HCT116 (cell line): ENCODE data around the gene TENT4A.

Source experiments
- CEBPB ChIP-seq: IDR thresholded peaks from 2 replicates; pipeline ENCODE4 v1.6.1; 2012; ENCODE audit warnings: low read depth
- EZH2 ChIP-seq: fragments of 200-600 bp; sonication (generic); IDR thresholded peaks from 2 replicates; pipeline ENCODE4 v1.6.1; 2017; ENCODE audit warnings: antibody characterized with exemption, mixed run types
- POLR2A ChIP-seq: IDR thresholded peaks from 2 replicates; pipeline ENCODE4 v1.7.0; 2011; ENCODE audit warnings: borderline replicate concordance; ENCODE audit not compliant: insufficient read depth, insufficient read length; ENCODE audit errors: extremely low read depth
- YY1 ChIP-seq: IDR thresholded peaks from 2 replicates; pipeline ENCODE4 v1.6.1; 2011; ENCODE audit warnings: low read length, low read depth, moderate library complexity, mild to moderate bottlenecking; ENCODE audit not compliant: insufficient replicate concordance; ENCODE audit errors: extremely low read depth
- TF ChIP-seq, protein P1 (sequence below), 3 experiments: fragments of 200-600 bp in 1 of 3; sonication (generic) in 1 of 3; IDR thresholded peaks in 2 of 3; conservative IDR thresholded peaks in 1 of 3; 2 replicates each; pipeline ENCODE4 v1.5.1; 2012 to 2017; ENCODE audit warnings: low read depth in 2 of 3, low read length in 2 of 3, antibody characterized with exemption in 1 of 3, borderline replicate concordance in 1 of 3, control low read depth in 1 of 3, mild to moderate bottlenecking in 1 of 3, mixed read lengths in 1 of 3, mixed run types in 1 of 3, moderate library complexity in 1 of 3; ENCODE audit not compliant: insufficient read depth in 1 of 3

DNA sequence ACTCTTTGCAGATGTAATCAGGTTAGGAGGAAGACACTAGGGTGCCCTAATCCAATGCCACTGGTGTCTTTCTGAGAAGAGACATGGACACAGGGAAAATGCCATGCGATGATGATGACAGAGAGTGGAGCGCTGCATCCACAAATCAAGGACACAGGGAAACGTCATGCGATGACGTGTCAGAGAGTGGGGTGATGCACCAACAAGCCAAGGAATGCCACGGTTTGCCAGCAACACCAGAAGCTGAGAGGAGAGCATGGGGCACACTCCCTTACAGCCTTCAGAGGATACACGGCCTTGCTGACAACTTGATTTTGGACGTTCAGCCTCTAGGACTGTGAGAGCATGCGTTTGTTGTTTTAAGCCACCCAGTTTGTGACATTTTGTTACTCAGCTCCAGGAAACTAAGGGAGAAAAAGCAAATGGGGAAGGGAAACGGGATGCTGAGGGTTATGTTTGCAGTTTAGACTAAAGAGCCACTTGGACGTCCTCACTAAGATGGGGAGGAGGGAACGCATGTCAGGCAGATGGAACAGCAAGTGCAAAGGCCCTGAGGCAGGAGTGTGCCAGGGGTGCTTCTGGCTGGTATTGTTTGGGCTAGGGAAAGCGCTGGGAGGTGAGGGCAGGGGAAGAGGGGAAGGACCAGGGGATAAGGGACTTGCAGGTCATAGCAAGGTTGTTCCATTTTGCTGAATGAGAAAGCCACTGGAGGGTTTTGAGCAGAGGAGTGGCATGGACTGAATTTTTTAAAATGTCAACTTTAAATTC is 2.5 kb upstream of the TENT4A start:
- TF ChIP-seq, protein P1, sequence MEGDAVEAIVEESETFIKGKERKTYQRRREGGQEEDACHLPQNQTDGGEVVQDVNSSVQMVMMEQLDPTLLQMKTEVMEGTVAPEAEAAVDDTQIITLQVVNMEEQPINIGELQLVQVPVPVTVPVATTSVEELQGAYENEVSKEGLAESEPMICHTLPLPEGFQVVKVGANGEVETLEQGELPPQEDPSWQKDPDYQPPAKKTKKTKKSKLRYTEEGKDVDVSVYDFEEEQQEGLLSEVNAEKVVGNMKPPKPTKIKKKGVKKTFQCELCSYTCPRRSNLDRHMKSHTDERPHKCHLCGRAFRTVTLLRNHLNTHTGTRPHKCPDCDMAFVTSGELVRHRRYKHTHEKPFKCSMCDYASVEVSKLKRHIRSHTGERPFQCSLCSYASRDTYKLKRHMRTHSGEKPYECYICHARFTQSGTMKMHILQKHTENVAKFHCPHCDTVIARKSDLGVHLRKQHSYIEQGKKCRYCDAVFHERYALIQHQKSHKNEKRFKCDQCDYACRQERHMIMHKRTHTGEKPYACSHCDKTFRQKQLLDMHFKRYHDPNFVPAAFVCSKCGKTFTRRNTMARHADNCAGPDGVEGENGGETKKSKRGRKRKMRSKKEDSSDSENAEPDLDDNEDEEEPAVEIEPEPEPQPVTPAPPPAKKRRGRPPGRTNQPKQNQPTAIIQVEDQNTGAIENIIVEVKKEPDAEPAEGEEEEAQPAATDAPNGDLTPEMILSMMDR (IDR thresholded peaks at IDR 0.05 in 2 of 3, conservative IDR thresholded peaks at IDR 0.05 in 1 of 3; ENCODE audit: borderline replicate concordance in 1 of 3, insufficient read depth in 1 of 3, low read depth in 2 of 3, low read length in 2 of 3): no peak
- TF ChIP-seq CEBPB (no peak), POLR2A (no peak), YY1 (no peak), EZH2 (no peak)
